ENCODE results near the gene LILRA5. TPM values are rescaled to one million over a fixed set of nuclear protein-coding genes. Genes with fewer than 3 reads are reported as not detected.
A peak's percentile ranks its signal among the peaks of the same experiment; 100 is the strongest.
"Not testable (repeated sequence)": the region's sequence is repeated elsewhere in the genome, so short reads cannot be mapped to it uniquely, and the experiment has no call there.

Gene LILRA5
- total RNA-seq, 2 donors from 2014 or later: 1.1 to 3.5 TPM

DNA sequence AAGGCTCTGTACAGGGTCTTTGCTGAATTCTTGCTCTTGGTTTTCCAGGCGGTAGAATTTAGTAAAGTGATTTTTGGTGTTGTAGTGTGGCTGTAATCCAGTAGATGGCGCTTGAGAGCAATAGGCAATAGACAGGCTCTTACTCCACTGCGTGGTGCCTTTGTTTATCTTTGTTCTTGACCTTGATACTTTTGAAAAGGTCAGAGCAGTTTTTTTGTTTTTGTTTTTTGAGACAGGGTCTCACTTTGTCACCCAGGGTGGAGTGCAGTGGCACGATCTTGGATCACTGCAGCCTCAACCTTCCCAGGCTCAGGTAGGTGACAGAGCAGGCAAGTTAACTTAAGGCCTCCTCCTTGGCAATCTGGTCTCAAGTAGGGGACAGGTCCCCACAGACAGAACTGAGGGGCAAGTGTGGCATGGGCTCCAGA lies 12.2 kb upstream of the LILRA5 start:
- no peaks in the 10 kb centered on the region for H3K9me3 ChIP-seq (ENCODE audit: control insufficient read depth, low read length, poor library complexity, severe bottlenecking)
- peaks cover 31% of the 10 kb centered on the region for H3K27me3 Mint-ChIP-seq
- H3K4me3 Mint-ChIP-seq: no peak overlapping the region
- no peaks in the 10 kb centered on the region for H3K36me3 Mint-ChIP-seq (ENCODE audit: low read depth)
- ATAC-seq (peak; percentile 72), DNase-seq (peak in 2 of 3 donors; percentile 24 to 43)
- H3K27ac Mint-ChIP-seq: no peak overlapping the region
- H3K4me1 Mint-ChIP-seq: peaks cover 9% of the 10 kb centered on the region

DNA sequence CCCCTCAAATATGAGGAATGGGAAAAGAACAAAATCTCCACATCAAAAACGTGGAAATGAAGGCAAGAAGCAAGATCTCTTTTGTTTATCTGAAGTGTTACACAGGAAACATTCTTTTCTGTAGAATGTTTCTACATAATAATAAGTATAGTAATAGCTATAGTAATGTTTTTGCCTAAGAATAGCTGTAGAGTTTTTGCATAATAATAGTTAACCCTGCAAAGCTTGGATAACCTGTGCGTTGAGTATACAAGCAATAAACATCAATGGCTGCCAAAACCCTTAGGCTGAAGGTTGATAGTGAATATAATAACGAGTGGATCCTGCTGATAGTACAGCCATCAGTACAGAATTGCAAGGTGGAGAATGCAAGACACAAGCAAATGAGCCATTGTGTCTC lies 11.1 kb upstream of the LILRA5 start:
- no peaks in the 10 kb centered on the region for H3K9me3 ChIP-seq (ENCODE audit: control insufficient read depth, low read length, poor library complexity, severe bottlenecking)
- Mint-ChIP-seq H3K27ac (no peak overlapping the region), H3K36me3 (ENCODE audit: low read depth) (no peaks in the 10 kb centered on the region), H3K4me3 (no peak overlapping the region), H3K27me3 (peaks cover 34% of the 10 kb centered on the region), H3K4me1 (peaks cover 10% of the 10 kb centered on the region)
- no peak for DNase-seq
- ATAC-seq: no peak

DNA sequence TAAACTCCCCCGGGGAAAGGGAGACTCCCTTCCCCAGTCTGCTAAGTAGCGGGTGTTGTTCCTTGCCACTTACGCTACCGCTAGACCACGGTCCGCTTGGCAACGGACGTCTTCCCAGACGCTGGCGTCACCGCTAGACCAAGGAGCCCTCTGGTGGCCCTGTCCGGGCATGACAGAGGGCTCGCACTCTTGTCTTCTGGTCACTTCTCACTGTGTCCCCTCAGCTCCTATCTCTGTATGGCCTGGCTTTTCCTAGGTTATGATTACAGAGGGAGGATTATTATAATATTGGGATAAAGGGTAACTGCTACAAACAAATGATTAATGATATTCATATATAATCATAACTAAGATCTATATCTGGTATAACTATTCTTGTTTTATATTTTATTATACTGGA lies 10.0 kb upstream of the LILRA5 start:
- H3K27me3 Mint-ChIP-seq: peaks cover 36% of the 10 kb centered on the region
- not testable (repeated sequence) for H3K4me3 Mint-ChIP-seq; H3K9me3 ChIP-seq (ENCODE audit: control insufficient read depth, low read length, poor library complexity, severe bottlenecking); ATAC-seq; H3K36me3 Mint-ChIP-seq (ENCODE audit: low read depth); DNase-seq; H3K27ac Mint-ChIP-seq
- H3K4me1 Mint-ChIP-seq: peaks cover 11% of the 10 kb centered on the region

DNA sequence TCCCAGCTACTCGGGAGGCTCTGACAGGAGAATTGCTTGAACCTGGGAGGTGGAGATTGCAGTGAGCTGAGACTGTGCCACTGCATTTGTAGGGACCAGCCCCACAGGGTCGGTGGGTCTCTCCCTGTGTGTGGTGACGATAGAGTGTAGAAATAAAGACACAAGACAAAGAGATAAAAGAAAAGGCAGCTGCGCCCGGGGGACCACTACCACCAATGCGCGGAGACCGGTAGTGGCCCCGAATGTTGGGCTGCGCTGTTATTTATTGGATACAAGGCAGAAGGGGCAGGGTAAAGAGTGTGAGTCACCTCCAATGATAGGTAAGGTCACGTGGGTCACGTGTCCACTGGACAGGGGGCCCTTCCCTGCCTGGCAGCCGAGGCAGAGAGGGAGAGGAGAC lies 9.3 kb upstream of the LILRA5 start:
- not testable (repeated sequence) for H3K4me1 Mint-ChIP-seq; H3K4me3 Mint-ChIP-seq; ATAC-seq; H3K27ac Mint-ChIP-seq; H3K9me3 ChIP-seq (ENCODE audit: control insufficient read depth, low read length, poor library complexity, severe bottlenecking); H3K36me3 Mint-ChIP-seq (ENCODE audit: low read depth); DNase-seq
- H3K27me3 Mint-ChIP-seq: peaks cover 42% of the 10 kb centered on the region

DNA sequence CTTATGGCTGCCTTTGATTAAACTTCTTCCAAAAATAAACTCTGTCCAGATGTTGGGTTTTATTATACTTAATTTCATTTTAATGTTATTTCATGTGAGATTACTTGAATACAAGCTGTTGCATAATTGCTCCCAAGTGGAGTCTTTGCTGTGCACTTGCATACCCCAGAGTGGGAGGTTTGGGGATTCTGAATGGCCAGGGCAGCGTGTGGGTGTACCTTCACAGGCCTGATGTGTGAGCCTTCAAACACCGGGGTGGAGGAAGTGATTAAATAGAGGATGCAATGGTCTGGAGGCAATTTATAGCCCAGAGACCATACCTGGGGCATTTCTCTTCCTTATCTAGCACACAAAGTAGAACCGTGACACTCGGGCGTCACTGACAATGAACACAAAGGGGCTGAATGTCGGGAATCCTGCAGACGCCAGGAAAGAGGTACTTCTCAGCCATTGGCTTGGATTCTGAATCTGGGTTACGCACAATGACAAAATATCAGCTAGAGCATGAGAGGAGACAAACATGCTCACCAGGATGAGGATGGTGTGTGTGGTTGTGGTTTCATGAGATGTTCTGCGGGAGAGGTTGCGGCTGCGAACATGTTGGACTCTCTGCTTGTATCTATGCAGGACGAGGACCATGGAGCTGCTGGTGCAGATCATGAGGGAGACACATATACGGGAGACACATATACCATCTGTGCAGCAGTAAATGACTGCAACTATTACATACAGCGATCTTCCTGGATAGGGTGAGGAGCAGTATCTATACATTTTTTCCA lies 7.1 kb upstream of the LILRA5 start:
- no peak overlapping the region for H3K27ac Mint-ChIP-seq
- H3K4me1 Mint-ChIP-seq: peaks cover 7% of the 10 kb centered on the region
- H3K4me3 Mint-ChIP-seq: no peak overlapping the region
- no peaks in the 10 kb centered on the region for H3K9me3 ChIP-seq (ENCODE audit: control insufficient read depth, low read length, poor library complexity, severe bottlenecking)
- no peak for ATAC-seq
- no peaks in the 10 kb centered on the region for H3K36me3 Mint-ChIP-seq (ENCODE audit: low read depth)
- no peak for DNase-seq
- peaks cover 46% of the 10 kb centered on the region for H3K27me3 Mint-ChIP-seq

DNA sequence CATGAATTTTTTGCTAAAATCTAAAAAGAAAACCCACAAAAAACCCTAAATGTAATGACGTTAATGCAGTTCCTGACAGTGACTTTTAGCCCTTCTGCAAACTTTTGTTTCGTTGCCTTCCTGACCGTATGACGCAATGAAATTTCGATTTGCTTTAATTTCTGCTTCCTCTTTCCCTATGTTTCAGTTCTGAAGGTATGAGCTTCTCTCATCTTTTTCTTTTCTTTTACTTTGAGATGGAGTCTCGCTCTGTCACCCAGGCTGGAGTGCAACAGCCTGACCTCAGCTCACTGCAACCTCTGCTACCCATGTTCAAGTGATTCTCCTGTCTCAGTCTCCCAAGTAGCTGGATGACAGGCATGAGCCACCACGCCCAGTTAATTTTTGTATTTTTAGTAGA lies 6.1 kb upstream of the LILRA5 start:
- Mint-ChIP-seq H3K36me3 (ENCODE audit: low read depth) (no peaks in the 10 kb centered on the region), H3K4me1 (peaks cover 5% of the 10 kb centered on the region), H3K27ac (no peak overlapping the region), H3K27me3 (peaks cover 41% of the 10 kb centered on the region), H3K4me3 (no peak overlapping the region)
- DNase-seq (no peak), ATAC-seq (peak; percentile 54)
- no peaks in the 10 kb centered on the region for H3K9me3 ChIP-seq (ENCODE audit: control insufficient read depth, low read length, poor library complexity, severe bottlenecking)

DNA sequence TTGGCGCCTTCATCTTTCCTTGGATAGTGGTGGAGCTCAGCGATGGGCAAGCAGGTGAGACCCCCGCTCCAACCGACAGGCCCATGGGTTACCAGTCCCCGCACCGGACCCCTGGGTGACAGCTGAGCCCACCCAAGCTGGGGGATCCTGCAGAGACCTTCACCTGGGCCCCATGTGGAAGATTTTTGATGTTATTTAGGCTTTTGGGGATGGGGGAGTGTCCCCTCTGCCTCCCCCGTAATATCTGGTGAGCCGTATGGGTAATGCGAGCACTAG lies 4.9 kb upstream of the LILRA5 start:
- H3K4me1 Mint-ChIP-seq: peaks cover 5% of the 10 kb centered on the region
- no peak overlapping the region for H3K27ac Mint-ChIP-seq
- ATAC-seq (no peak), DNase-seq (no peak)
- no peaks in the 10 kb centered on the region for H3K9me3 ChIP-seq (ENCODE audit: control insufficient read depth, low read length, poor library complexity, severe bottlenecking)
- no peak overlapping the region for H3K4me3 Mint-ChIP-seq
- H3K27me3 Mint-ChIP-seq: peaks cover 49% of the 10 kb centered on the region
- H3K36me3 Mint-ChIP-seq (ENCODE audit: low read depth): no peaks in the 10 kb centered on the region

DNA sequence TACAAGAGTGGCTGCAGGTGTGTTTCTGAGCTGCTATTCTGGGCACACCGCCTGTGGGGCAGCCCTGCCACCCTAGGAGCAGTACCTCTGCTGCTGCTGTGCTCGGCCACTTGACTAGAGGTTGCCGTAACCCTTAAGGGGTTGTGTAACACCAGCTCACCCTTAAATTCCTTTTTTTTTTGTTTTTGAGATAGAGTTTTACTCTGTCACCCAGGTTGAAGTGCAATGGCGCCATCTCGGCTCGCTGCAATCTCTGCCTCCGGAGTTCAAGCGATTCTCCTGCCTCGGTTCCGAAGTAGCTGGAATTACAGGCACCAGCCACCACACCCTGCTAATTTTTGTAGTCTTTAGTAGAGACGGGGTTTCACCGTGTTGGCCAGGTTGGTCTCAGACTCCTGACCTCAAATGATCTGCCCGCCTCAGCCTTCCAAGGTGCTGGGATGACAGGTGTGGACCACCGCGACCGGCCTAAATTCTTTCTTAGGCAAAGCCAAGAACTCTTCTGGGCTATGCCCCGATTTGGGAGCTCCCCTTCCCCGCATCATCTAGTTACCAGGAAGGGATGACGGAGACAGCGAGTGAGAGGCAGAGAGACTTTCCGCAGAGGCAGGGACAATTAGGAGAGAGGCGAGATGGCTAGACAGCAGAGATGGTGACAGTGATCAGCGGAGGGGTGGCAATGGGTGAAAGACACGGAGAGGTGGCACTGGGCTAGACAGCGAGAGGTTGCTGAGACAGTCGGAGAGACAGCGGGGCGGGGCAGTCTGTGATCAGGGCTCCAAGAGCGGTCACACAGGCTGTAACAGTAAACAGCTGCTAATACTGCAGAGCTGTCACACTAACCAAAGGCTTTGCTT lies 4.4 kb upstream of the LILRA5 start:
- H3K27me3 Mint-ChIP-seq: peaks cover 53% of the 10 kb centered on the region
- DNase-seq: no peak

DNA sequence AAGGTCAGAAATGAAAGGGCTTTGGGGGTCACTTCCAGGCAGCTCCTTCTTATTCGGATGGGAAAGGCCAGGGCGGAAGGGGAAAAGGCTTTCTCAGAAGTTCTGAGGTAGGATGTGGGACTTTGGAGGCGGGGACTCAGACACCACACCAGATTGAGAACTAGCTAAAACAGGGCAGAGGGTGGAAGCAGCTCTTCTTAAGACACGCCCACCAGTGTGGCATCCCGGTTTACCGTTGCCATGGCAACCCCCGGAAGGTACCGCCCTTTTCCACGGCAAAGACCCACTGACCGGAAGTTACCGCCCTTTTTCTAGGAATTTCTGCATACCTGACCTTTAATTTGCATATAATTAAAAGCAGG lies 3.8 kb upstream of the LILRA5 start:
- Mint-ChIP-seq H3K36me3 (ENCODE audit: low read depth) (no peaks in the 10 kb centered on the region), H3K27ac (no peak overlapping the region), H3K27me3 (peaks cover 52% of the 10 kb centered on the region), H3K4me3 (no peak overlapping the region), H3K4me1 (peaks cover 5% of the 10 kb centered on the region)
- no peaks in the 10 kb centered on the region for H3K9me3 ChIP-seq (ENCODE audit: control insufficient read depth, low read length, poor library complexity, severe bottlenecking)
- no peak for ATAC-seq
- DNase-seq: no peak

More for the DNA sequence above, 4.4 kb upstream of the LILRA5 start:
- no peak overlapping the region for H3K27ac Mint-ChIP-seq
- no peak for ATAC-seq
- no peak overlapping the region for H3K4me3 Mint-ChIP-seq
- no peaks in the 10 kb centered on the region for H3K9me3 ChIP-seq (ENCODE audit: control insufficient read depth, low read length, poor library complexity, severe bottlenecking)
- no peaks in the 10 kb centered on the region for H3K36me3 Mint-ChIP-seq (ENCODE audit: low read depth)
- peaks cover 5% of the 10 kb centered on the region for H3K4me1 Mint-ChIP-seq

DNA sequence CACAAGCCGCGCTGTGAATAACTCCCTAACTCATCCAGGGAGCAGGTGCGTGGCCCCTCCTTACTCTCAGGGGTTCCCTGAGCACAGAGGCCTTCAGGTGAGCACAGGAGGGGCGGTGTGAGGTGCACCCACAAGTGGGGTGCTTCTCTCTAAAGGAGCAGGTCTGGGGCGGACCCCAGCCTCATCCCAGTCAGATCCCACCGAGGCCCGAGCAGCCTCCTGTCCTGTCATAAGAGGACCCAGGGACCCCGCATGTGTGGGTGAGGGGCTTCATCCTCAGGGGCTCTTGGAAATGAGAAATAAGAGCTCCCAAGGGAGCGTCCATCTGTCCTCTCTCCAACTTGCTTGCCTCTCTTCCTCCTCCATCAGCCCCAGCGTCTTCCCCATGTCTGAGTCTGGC lies 3.0 kb upstream of the LILRA5 start:
- H3K4me3 Mint-ChIP-seq: no peak overlapping the region
- no peak for ATAC-seq
- DNase-seq: no peak
- H3K27me3 Mint-ChIP-seq: peaks cover 50% of the 10 kb centered on the region
- H3K27ac Mint-ChIP-seq: no peak overlapping the region
- peaks cover 7% of the 10 kb centered on the region for H3K4me1 Mint-ChIP-seq
- H3K9me3 ChIP-seq (ENCODE audit: control insufficient read depth, low read length, poor library complexity, severe bottlenecking): no peaks in the 10 kb centered on the region
- no peaks in the 10 kb centered on the region for H3K36me3 Mint-ChIP-seq (ENCODE audit: low read depth)

DNA sequence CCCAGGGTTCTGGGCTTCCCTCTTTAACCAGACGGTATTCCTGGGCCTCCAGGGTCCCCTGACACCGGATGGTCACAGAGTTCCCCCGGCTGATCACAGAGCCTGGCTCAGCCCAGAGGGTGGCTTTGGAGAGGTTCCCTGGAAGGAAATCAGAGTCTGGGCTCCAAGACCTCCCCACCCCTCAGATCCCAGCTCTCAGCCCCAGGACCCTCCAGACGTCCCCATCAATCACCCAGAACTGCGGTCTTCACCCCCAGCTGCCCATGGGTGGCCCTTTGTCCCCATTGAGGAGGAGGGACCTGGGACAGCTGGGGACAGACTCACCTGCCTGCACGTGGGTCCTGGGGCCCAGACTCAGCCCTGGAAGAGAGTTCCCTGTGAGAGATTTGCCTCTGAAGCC lies 955 bp downstream of the LILRA5 start:
- H3K27me3 Mint-ChIP-seq: peaks cover 42% of the 10 kb centered on the region
- no peaks in the 10 kb centered on the region for H3K36me3 Mint-ChIP-seq (ENCODE audit: low read depth)
- ATAC-seq (no peak), DNase-seq (no peak)
- H3K4me3 Mint-ChIP-seq: no peak overlapping the region
- H3K9me3 ChIP-seq (ENCODE audit: control insufficient read depth, low read length, poor library complexity, severe bottlenecking): no peaks in the 10 kb centered on the region
- no peak overlapping the region for H3K27ac Mint-ChIP-seq
- peaks cover 7% of the 10 kb centered on the region for H3K4me1 Mint-ChIP-seq

DNA sequence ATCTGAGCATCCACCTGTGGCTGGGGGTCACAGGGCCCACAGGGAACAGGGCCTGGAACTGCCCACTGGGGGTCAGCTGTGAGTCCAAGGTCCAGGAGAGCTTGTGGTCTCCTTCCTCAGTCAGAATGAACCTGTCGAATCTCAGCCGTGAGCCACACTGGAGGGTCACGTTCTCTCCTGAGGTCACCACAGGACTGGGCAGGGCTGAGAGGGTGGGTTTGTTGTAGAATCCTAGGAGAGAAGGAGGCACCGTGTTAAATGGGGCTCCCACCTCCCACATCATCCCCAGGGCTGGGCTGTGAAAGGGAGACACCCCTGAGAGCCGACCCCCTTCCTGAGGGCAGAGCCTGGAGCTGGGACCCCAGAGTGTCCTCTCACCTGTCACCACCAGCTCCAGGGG lies 1.5 kb downstream of the LILRA5 start:
- H3K4me1 Mint-ChIP-seq: peaks cover 7% of the 10 kb centered on the region

DNA sequence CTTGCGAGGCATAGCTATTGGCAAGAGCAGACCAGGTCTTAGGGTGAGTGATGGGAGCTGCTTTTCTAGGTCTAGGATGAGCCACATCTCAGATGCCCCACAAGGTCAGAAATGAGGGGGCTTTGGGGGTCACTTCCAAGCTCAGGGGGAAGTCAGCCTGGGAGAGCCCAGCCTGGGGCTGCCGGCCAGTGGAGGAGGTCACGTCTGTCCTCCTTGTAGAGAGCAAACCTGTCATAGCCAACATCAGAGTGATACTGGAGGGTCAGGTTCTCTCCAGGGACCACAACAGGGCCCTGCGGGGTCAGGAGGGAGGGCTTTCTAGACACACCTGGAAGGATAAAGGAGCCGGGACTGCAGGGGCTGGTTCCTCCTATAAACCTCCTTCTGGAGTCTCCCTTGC lies 2.4 kb downstream of the LILRA5 start:
- no peaks in the 10 kb centered on the region for H3K36me3 Mint-ChIP-seq (ENCODE audit: low read depth)
- DNase-seq (no peak), ATAC-seq (no peak)
- peaks cover 4% of the 10 kb centered on the region for H3K4me1 Mint-ChIP-seq
- peaks cover 37% of the 10 kb centered on the region for H3K27me3 Mint-ChIP-seq
- no peak overlapping the region for H3K27ac Mint-ChIP-seq
- H3K9me3 ChIP-seq (ENCODE audit: control insufficient read depth, low read length, poor library complexity, severe bottlenecking): no peaks in the 10 kb centered on the region
- H3K4me3 Mint-ChIP-seq: no peak overlapping the region

More for the DNA sequence above, 1.5 kb downstream of the LILRA5 start:
- Mint-ChIP-seq H3K36me3 (ENCODE audit: low read depth) (no peaks in the 10 kb centered on the region), H3K27ac (no peak overlapping the region), H3K27me3 (peaks cover 40% of the 10 kb centered on the region), H3K4me3 (no peak overlapping the region)
- no peaks in the 10 kb centered on the region for H3K9me3 ChIP-seq (ENCODE audit: control insufficient read depth, low read length, poor library complexity, severe bottlenecking)
- DNase-seq (no peak), ATAC-seq (no peak)

DNA sequence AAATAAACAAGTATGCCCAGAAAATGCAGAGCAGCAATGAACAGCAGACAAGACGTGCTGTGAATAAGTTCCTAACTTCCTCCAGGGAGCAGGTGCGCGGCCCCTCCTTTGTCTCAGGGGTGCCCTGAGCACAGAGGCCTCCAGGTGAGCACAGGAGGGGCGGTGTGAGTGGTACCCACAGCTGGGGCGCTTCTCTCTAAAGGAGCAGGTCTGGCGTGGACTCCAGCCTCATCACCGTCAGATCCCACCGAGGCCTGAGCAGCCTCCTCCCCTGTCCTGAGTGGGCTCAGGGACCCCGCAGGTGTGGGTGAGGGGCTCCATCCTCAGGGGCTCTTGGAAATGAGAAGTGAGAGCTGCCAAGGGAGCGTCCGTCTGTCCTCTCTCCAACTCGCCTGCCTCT lies 3.2 kb downstream of the LILRA5 start:
- Mint-ChIP-seq H3K4me1 (peaks cover 7% of the 10 kb centered on the region), H3K4me3 (no peak overlapping the region), H3K36me3 (ENCODE audit: low read depth) (no peaks in the 10 kb centered on the region), H3K27ac (no peak overlapping the region), H3K27me3 (peaks cover 37% of the 10 kb centered on the region)
- DNase-seq (no peak), ATAC-seq (no peak)
- no peaks in the 10 kb centered on the region for H3K9me3 ChIP-seq (ENCODE audit: control insufficient read depth, low read length, poor library complexity, severe bottlenecking)

Data from T-helper 17 cell (primary cell).